IMR-90 (cell line): ENCODE results near the gene CDRT4. TPM values are rescaled to one million over a fixed set of nuclear protein-coding genes. Genes with fewer than 3 reads are reported as not detected.

Experiments used
- ATAC-seq: fragments of 200-7000 bp; cut with Tn5 transposase; 2 replicates; pipeline ENCODE4 v1.9.1; 2020; ENCODE audit warnings: low read depth, mild to moderate bottlenecking, moderate library complexity
- BruUV-seq: library from RNA; stranded (reverse); fragments of 400-500 nt; replicated peaks from 2 replicates; lab custom pipeline; 2021; lab: Mats Ljungman, UMichigan
- CTCF ChIA-PET: fragments of 300-600 bp; formaldehyde crosslinking; extraction: SDS; loops from one replicate; lab custom pipeline; 2021; ENCODE audit warnings: antibody characterized with exemption; lab: Yijun Ruan, JAX
- POLR2A ChIA-PET: fragments of 300-600 bp; sonication (Branson Sonifier 250); formaldehyde crosslinking; loops from one replicate; lab custom pipeline; 2022; ENCODE audit warnings: antibody characterized with exemption; ENCODE audit not compliant: unreplicated experiment; lab: Charles Lee
- DNase-seq: peaks from one replicate; pipeline ENCODE4 v3.0.0; 2013
- H2AFZ ChIP-seq: replicated peaks from 2 replicates; pipeline ENCODE3; 2013; ENCODE audit warnings: low read length, mild to moderate bottlenecking; ENCODE audit not compliant: poor library complexity
- H2AK5ac ChIP-seq: 2 replicates; pipeline ENCODE4 v1.6.1; 2013; ENCODE audit warnings: low read depth, low read length, inconsistent platforms
- H2AK9ac ChIP-seq: replicated peaks from 2 replicates; pipeline ENCODE3; 2013; ENCODE audit warnings: mild to moderate bottlenecking, low read depth, low read length, moderate library complexity; ENCODE audit not compliant: poor library complexity
- H2BK120ac ChIP-seq: 2 replicates; pipeline ENCODE4 v1.6.1; 2013; ENCODE audit warnings: low read depth, low read length, inconsistent platforms
- H2BK15ac ChIP-seq: 3 replicates; pipeline ENCODE4 v1.6.1; 2013; ENCODE audit warnings: low read depth, low read length, inconsistent platforms
- H2BK20ac ChIP-seq: 2 replicates; pipeline ENCODE4 v1.6.1; 2013; ENCODE audit warnings: low read depth, mild to moderate bottlenecking, inconsistent platforms, low read length, moderate library complexity
- H2BK5ac ChIP-seq: 2 replicates; pipeline ENCODE4 v1.6.1; 2013; ENCODE audit warnings: mild to moderate bottlenecking, low read depth, low read length, inconsistent platforms; ENCODE audit not compliant: poor library complexity, severe bottlenecking
- H3K14ac ChIP-seq: replicated peaks from 2 replicates; pipeline ENCODE4 v1.6.1; 2013; ENCODE audit warnings: low read depth, low read length, inconsistent platforms
- H3K18ac ChIP-seq: 2 replicates; pipeline ENCODE4 v1.6.1; 2013; ENCODE audit warnings: low read depth, low read length, control low read depth
- H3K23ac ChIP-seq: 2 replicates; pipeline ENCODE4 v1.6.1; 2013; ENCODE audit warnings: low read depth, low read length, inconsistent platforms
- H3K27ac ChIP-seq: 2 replicates; pipeline ENCODE4 v1.5.1; 2013; ENCODE audit warnings: mild to moderate bottlenecking, control low read depth, low read length; ENCODE audit not compliant: insufficient read depth
- H3K27me3 ChIP-seq: 2 replicates; pipeline ENCODE4 v1.6.1; 2013; ENCODE audit warnings: low read length; ENCODE audit not compliant: control insufficient read depth, insufficient read depth
- H3K36me3 ChIP-seq: 2 replicates; pipeline ENCODE4 v1.6.1; 2013; ENCODE audit warnings: low read length, mixed read lengths; ENCODE audit not compliant: control insufficient read depth, insufficient read depth
- H3K4ac ChIP-seq: 2 replicates; pipeline ENCODE4 v1.6.1; 2013; ENCODE audit warnings: low read depth, low read length, inconsistent platforms
- H3K4me1 ChIP-seq: 2 replicates; pipeline ENCODE4 v1.6.1; 2013; ENCODE audit warnings: low read length, mixed read lengths; ENCODE audit not compliant: control insufficient read depth, insufficient read depth
- H3K4me2 ChIP-seq: 2 replicates; pipeline ENCODE4 v1.6.1; 2013; ENCODE audit warnings: low read depth, mild to moderate bottlenecking, control low read depth, low read length, moderate library complexity
- H3K4me3 ChIP-seq: 2 replicates; pipeline ENCODE4 v1.5.1; 2013; ENCODE audit warnings: low read depth, mild to moderate bottlenecking, control low read depth, low read length, moderate library complexity; ENCODE audit not compliant: insufficient read depth
- H3K56ac ChIP-seq: 2 replicates; pipeline ENCODE4 v1.6.1; 2013; ENCODE audit warnings: low read length, inconsistent platforms; ENCODE audit not compliant: insufficient read depth; ENCODE audit errors: extremely low read depth
- H3K79me1 ChIP-seq, 2 experiments: 2 replicates each; pipeline ENCODE4 v1.6.1; 2013; ENCODE audit warnings: low read length in 2 of 2, inconsistent platforms in 1 of 2, low read depth in 1 of 2
- H3K9ac ChIP-seq: 2 replicates; pipeline ENCODE4 v1.6.1; 2013; ENCODE audit warnings: low read depth, low read length, control low read depth
- H3K9me1 ChIP-seq: 2 replicates; pipeline ENCODE4 v1.6.1; 2013; ENCODE audit warnings: low read length, inconsistent platforms; ENCODE audit not compliant: insufficient read depth
- H3K9me3 ChIP-seq: 2 replicates; pipeline ENCODE4 v1.6.1; 2013; ENCODE audit warnings: low read length; ENCODE audit not compliant: control insufficient read depth, insufficient read depth
- H4K20me1 ChIP-seq: 2 replicates; pipeline ENCODE4 v1.6.1; 2013; ENCODE audit warnings: low read length, inconsistent platforms; ENCODE audit not compliant: insufficient read depth
- H4K5ac ChIP-seq: 2 replicates; pipeline ENCODE4 v1.6.1; 2013; ENCODE audit warnings: mild to moderate bottlenecking, low read depth, low read length, control low read depth
- H4K8ac ChIP-seq, 2 experiments: 2 replicates each; pipeline ENCODE4 v1.6.1; 2013; ENCODE audit warnings: low read depth in 2 of 2, low read length in 2 of 2, control low read depth in 1 of 2, inconsistent platforms in 1 of 2
- H4K91ac ChIP-seq: 2 replicates; pipeline ENCODE4 v1.6.1; 2013; ENCODE audit warnings: low read depth, low read length, inconsistent platforms; ENCODE audit not compliant: insufficient read depth
- BHLHE40 ChIP-seq: fragments of 150-350 bp; IDR thresholded peaks from 2 replicates; pipeline ENCODE4 v1.6.1; 2016; ENCODE audit warnings: mild to moderate bottlenecking, low read depth, low read length
- CEBPB ChIP-seq: IDR thresholded peaks from 2 replicates; pipeline ENCODE4 v1.6.1; 2012; ENCODE audit warnings: low read depth, low read length, improper control_type of control experiment
- CHD1 ChIP-seq: IDR thresholded peaks from 2 replicates; pipeline ENCODE4 v1.6.1; 2012; ENCODE audit warnings: low read depth, low read length, improper control_type of control experiment
- CTCF ChIP-seq: conservative IDR thresholded peaks from 2 replicates; pipeline ENCODE4 v1.5.1; 2012; ENCODE audit warnings: mild to moderate bottlenecking, low read depth, low read length, improper control_type of control experiment
- RAD21 ChIP-seq: IDR thresholded peaks from 2 replicates; pipeline ENCODE4 v1.6.1; 2012; ENCODE audit warnings: low read length, improper control_type of control experiment
- RCOR1 ChIP-seq: IDR thresholded peaks from 2 replicates; pipeline ENCODE4 v1.6.1; 2012; ENCODE audit warnings: mild to moderate bottlenecking, low read length, improper control_type of control experiment; ENCODE audit not compliant: insufficient replicate concordance
- WGBS, 2 experiments: methylation state at CpG; one replicate each; pipeline versions ENCODE4 v1.1.5 to v1.1.7; 2013; ENCODE audit warnings: missing lambda C conversion rate in 2 of 2; ENCODE audit not compliant: insufficient read length in 1 of 2; ENCODE audit errors: extremely low coverage in 2 of 2; 5-methylcytosine and 5-hydroxymethylcytosine counted together
- dilution Hi-C: fragments of 300-500 bp; cut with HindIII; formaldehyde crosslinking; loops from one replicate; pipeline ENCODE4 v1.14.3; 2018; ENCODE audit warnings: low sequenced_read_pairs; ENCODE audit not compliant: unreplicated experiment
- in situ Hi-C: fragments of 300-500 bp; cut with MboI; formaldehyde crosslinking; loops from 3 replicates; pipeline ENCODE4 v1.14.3; 2019; ENCODE audit warnings: low sequenced_read_pairs, inconsistent platforms, mixed read lengths
- intact Hi-C: fragments of 100-400 bp; cut with micrococcal nuclease; formaldehyde crosslinking; loops from 2 replicates; pipeline ENCODE4 v1.10.0; 2022
- polyA plus RNA-seq, 3 experiments: library from polyadenylated mRNA; depleted of rRNA; stranded (reverse); fragments of >200 nt; gene quantifications; 2 replicates each; pipeline ENCODE4 v1.2.3, GENCODE V29; 2012; ENCODE audit warnings: low replicate concordance in 1 of 3
- total RNA-seq: library from RNA; depleted of rRNA; stranded (reverse); fragments of >200 nt; gene quantifications from 2 replicates; pipeline ENCODE4 v1.2.3, GENCODE V29; 2012

The CDRT4 gene
- total and polyA plus RNA-seq, 2 of the 4 experiments (the other 2 are of a cell fraction), result 0.90 to 3.7 TPM

GRCh38 chr17:15442311-15443180, 24.9 kb downstream of the CDRT4 start:
- Histone ChIP-seq H3K4me3 (no peak overlapping the region), H2BK5ac (no peak overlapping the region), H3K27ac (no peak overlapping the region), H3K56ac (no peak overlapping the region), H4K20me1 (no peaks in the 10 kb centered on the region), H3K4me2 (no peak overlapping the region), H2BK20ac (no peak overlapping the region), H2AK9ac (no peak overlapping the region), H3K4me1 (peaks cover 4% of the 10 kb centered on the region; the same call in 1 of the 2 replicates), H2BK120ac (no peak overlapping the region), H2AK5ac (0 out of 2 replicates have a peak overlapping the region, but pooled peaks have one; percentile 3), H4K91ac (no peak overlapping the region; the same call in 1 of the 2 replicates), H3K4ac (no peak overlapping the region; the same call in 1 of the 2 replicates), H3K27me3 (no peaks in the 10 kb centered on the region), H3K23ac (no peak overlapping the region), H4K8ac (no peak overlapping the region), H3K36me3 (peaks cover 2% of the 10 kb centered on the region), H2BK15ac (no peak overlapping the region), H3K18ac (no peak overlapping the region; the same call in 1 of the 2 replicates), H3K79me1 (no peaks in the 10 kb centered on the region), H3K9ac (no peak overlapping the region), H4K5ac (no peak overlapping the region), H2AFZ (no peak overlapping the region), H3K9me1 (no peaks in the 10 kb centered on the region; the same call in 1 of the 2 replicates), H3K9me3 (no peaks in the 10 kb centered on the region), H3K14ac (no peak overlapping the region)
- in situ Hi-C loops (no loop called here), intact Hi-C loops (no loop called here), dilution Hi-C loops (no loop called here)
- ChIA-PET CTCF (interaction anchor here (0.7 kb wide), 1 partner anchor 12 kb away, joined by 3 read pairs; no protein-coding TSS in a partner anchor), POLR2A (no interaction called here)
- TF ChIP-seq RAD21 (no peak), CTCF (no peak), CEBPB (no peak), BHLHE40 (no peak), RCOR1 (no peak), CHD1 (no peak)
- DNase-seq, result no peak
- no peak for ATAC-seq
- no TSS peak for BruUV-seq
- 93% methylated on average over 4 of the region's 13 CpGs; no CpG with 5 or more reads in 1 of the 2 experiments for WGBS, 2 experiments
